ENCODE results near the gene RGMA.

Gene RGMA

DNA sequence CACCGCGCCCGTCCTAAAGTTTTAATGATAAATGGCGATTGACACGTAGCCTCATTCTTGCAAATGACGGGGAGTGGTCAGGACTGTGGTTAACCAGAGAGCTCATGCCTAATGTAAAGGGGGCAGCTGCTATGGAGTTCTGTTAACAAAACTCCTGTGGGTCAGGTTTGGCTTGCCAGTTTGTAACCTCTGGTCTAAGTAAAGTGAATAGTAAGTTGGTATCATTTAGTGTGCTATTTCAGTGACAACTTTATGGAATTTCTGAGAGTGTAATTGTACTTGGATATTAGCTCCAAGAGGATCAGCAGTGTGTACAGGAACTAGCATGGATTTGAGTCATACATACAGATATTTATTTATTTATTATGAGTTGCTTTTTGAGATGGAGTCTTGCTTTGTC is 87.9 kb downstream of the RGMA start:
- DNase-seq = no peak

DNA sequence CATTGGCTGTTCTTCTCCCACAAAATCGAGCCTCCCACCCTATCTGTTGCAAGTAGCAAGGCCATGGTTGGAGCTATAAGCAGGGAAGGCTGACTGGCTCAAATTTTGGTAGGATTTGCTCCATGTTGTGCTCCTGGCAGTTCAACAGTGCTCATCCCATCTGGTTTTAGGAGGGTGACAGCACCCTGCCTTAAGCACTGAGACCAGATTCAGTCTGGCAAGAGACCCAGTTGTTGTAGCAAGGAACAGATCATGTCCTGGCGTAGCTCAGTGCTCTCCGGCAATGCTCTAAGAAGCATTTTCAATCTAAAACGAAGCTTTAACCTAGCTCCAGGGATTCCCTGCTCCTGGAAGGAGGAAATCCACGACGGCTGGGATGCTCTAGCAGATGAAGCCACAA is 91.2 kb downstream of the RGMA start:
- no peak for DNase-seq

DNA sequence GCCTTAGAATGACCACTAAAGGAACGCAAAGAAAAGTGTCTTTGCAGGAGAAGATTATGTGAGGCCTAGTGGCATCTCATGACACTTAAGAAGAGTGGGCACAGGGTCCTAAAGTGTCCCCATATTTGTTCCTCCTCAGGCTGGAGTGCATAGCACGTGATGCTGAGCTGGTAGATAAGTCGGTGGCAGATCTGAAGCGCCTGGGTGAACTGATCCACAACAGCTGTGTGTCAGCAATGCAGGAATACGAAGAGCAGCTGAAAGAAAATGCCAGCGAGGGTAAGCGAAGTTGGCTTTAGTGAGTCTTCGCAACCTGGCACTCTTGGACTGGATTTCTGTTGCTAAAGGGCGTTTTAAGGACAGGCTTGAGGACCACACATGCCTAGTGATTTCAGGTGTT is 96.3 kb downstream of the RGMA start:
- DNase-seq = no peak

DNA sequence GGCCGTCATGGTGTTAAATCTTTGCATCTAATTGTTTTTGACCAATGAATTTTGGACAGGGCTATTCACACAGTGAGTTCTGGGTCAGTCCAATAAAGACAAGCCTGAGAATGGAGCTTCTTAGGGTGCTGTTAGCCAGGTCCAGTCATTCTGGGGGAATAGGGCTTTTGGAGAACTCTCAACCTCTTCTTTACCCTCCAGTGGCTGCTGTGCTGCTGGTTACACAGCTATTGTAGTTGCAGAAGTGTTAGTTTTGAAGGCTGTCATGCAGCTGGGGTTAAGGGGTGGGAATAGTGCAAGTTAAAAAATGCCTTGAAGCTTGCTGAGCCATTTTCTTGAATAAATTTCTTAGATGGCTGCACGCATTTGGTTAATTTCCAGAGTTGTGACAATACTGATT is 99.0 kb downstream of the RGMA start:
- DNase-seq = no peak

DNA sequence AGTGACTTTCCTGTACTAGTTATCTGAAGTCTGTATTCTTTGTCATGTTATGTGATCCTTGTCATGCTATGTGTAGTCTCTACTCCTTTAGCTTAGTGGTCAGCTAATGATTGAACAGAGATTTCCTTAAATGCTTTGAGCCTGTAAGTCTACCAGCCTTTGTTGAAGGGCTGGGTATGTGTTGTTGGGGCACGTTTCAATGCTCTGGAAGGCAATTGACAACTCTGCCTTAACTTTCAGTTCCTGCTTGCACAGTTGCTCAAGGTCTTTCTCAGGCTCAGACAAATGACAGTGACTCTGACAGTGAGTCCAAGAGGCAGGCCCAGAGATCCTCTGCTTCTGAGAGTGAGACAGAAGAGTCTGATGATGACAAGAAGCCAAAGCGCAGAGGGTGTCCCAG is 99.5 kb downstream of the RGMA start:
- DNase-seq = no peak

Data from CD4-positive, alpha-beta T cell treated with Interleukin-4 for 4 hours (primary cell).